Chondrocyte (in vitro differentiated cells): ENCODE results near the gene TECPR2. TPM values are rescaled to one million over a fixed set of nuclear protein-coding genes. Genes with fewer than 3 reads are reported as not detected.

Experiments
- DNase-seq: peaks from one replicate; pipeline ENCODE4 v3.0.0; 2021; ENCODE audit warnings: mixed read lengths, low spot score
- H3K27ac Mint-ChIP-seq: one replicate; pipeline ENCODE4 v1.8.0; 2021; ENCODE audit warnings: mild to moderate bottlenecking, moderate library complexity, mixed read lengths; ENCODE audit not compliant: unreplicated experiment
- H3K27me3 Mint-ChIP-seq: 2 replicates; pipeline ENCODE4 v1.8.0; 2021; ENCODE audit warnings: low read depth, mixed read lengths
- H3K36me3 Mint-ChIP-seq: 2 replicates; pipeline ENCODE4 v1.8.0; 2021; ENCODE audit warnings: low read depth, mixed read lengths
- H3K4me1 Mint-ChIP-seq: 2 replicates; pipeline ENCODE4 v1.8.0; 2021; ENCODE audit warnings: low read depth, mild to moderate bottlenecking, mixed read lengths
- H3K4me3 Mint-ChIP-seq: one replicate; pipeline ENCODE4 v1.8.0; 2021; ENCODE audit warnings: mild to moderate bottlenecking, moderate library complexity, mixed read lengths; ENCODE audit not compliant: unreplicated experiment
- H3K9me3 Mint-ChIP-seq: 2 replicates; pipeline ENCODE4 v1.8.0; 2021; ENCODE audit warnings: low read depth, mixed read lengths
- total RNA-seq: library from RNA; stranded (reverse); gene quantifications from 3 replicates; pipeline ENCODE4 v1.2.1, GENCODE V29; 2021
- TF ChIP-seq, protein P1 (sequence below): fragments of 200-600 bp; sonication (generic); IDR thresholded peaks from 2 replicates; pipeline ENCODE4 v1.5.0; 2021; ENCODE audit warnings: antibody characterized with exemption, mild to moderate bottlenecking, moderate library complexity

The TECPR2 gene
- total RNA-seq, 1 donor from 2014 or later = 32.2 TPM

DNA sequence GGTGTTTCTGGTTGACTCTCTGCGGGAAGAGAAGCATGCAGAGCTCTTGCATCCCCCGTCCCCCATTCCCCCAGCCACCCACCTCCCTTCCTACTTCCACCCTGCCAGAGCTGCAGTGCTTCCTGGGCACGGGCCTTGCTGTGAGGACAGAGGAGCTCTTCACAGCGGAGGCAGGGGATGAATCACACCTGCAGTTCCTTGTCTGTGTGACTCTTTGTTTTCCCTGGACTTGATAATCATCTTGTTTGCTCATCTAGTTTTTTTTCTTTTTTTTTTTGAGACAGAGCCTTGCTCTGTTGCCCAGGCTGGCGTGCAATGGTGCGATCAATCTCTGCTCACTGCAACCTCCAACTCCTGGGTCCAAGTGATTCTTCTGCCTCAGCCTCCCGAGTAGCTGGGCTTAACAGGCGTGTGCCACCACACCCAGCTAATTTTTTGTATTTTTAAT is 119.1 kb downstream of the TECPR2 start:
- Mint-ChIP-seq H3K9me3 (no peaks in the 10 kb centered on the region), H3K4me1 (peaks cover 16% of the 10 kb centered on the region), H3K27me3 (no peaks in the 10 kb centered on the region), H3K4me3 (no peak overlapping the region), H3K36me3 (peaks cover 13% of the 10 kb centered on the region), H3K27ac (no peak overlapping the region)
- DNase-seq = peak; percentile 40
- TF ChIP-seq, protein P1, sequence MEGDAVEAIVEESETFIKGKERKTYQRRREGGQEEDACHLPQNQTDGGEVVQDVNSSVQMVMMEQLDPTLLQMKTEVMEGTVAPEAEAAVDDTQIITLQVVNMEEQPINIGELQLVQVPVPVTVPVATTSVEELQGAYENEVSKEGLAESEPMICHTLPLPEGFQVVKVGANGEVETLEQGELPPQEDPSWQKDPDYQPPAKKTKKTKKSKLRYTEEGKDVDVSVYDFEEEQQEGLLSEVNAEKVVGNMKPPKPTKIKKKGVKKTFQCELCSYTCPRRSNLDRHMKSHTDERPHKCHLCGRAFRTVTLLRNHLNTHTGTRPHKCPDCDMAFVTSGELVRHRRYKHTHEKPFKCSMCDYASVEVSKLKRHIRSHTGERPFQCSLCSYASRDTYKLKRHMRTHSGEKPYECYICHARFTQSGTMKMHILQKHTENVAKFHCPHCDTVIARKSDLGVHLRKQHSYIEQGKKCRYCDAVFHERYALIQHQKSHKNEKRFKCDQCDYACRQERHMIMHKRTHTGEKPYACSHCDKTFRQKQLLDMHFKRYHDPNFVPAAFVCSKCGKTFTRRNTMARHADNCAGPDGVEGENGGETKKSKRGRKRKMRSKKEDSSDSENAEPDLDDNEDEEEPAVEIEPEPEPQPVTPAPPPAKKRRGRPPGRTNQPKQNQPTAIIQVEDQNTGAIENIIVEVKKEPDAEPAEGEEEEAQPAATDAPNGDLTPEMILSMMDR = no peak

DNA sequence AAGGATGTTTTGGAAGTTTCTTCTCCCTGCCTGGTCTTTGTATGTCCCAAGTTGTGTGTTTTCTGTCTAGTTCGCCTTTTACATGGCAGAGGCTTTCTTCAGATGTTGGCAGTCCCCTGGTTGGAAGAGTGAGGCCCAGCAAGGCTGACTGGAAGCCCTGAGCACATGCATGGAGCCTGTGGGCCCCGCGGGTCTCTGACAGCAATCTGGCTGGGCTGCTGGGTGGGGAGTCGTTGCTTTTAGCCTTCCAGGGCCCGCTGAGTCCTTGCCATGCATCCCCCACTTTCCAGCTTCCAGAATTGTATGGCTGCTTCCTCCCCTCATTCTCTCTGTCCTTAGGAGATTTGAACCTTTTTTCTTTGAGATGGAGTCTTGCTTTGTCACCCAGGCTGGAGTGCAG is 121.6 kb downstream of the TECPR2 start:
- DNase-seq = peak; percentile 67
- H3K27ac Mint-ChIP-seq = no peak overlapping the region
- peaks cover 13% of the 10 kb centered on the region for H3K36me3 Mint-ChIP-seq
- no peak overlapping the region for H3K4me3 Mint-ChIP-seq
- TF ChIP-seq, protein P1 = no peak
- peaks cover 23% of the 10 kb centered on the region for H3K4me1 Mint-ChIP-seq
- H3K9me3 Mint-ChIP-seq = no peaks in the 10 kb centered on the region
- no peaks in the 10 kb centered on the region for H3K27me3 Mint-ChIP-seq

DNA sequence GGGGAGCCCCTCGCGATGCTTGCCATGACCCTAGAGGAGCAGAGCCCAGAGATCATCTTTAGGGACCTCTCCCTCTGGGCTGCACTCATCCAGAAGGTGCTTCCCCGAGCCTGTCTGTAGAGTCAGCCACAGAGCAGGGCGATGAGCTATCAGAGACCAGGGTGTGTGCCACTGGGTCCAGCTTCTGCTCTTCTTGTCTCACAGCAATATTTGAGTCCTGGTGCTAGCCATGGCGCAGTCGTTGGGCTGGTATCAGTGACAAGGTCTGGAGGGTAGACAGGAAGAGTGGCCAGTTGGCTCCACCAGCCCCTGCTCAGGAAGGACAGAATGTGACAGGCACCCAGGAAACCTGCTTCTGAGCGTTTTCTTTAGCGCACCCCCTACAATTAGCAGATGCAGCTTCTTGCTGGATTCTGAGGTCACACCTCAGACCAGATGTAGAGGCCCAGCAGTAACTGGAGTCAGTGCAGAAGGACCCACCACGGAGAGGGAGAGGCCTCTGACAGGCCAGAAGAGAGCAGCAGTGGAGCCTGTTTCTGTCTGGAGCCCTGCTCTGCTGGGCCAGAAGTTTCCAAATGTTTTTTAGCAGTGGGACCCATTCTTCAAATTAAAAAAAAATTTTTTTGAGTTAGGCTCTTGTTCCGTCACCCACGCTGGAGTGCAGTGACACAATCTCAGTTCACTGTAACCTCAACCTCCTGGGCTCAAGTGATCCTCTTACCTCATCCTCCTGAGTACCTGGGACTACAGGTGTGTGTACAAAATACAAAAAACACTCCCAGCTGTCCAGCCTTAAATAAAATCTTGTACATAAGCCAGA is 123.2 kb downstream of the TECPR2 start:
- H3K27me3 Mint-ChIP-seq = no peaks in the 10 kb centered on the region
- TF ChIP-seq, protein P1 = no peak
- H3K36me3 Mint-ChIP-seq = peaks cover 9% of the 10 kb centered on the region
- H3K27ac Mint-ChIP-seq = no peak overlapping the region
- peak; percentile 52 for DNase-seq
- H3K4me3 Mint-ChIP-seq = no peak overlapping the region
- H3K4me1 Mint-ChIP-seq = peaks cover 23% of the 10 kb centered on the region
- no peaks in the 10 kb centered on the region for H3K9me3 Mint-ChIP-seq

DNA sequence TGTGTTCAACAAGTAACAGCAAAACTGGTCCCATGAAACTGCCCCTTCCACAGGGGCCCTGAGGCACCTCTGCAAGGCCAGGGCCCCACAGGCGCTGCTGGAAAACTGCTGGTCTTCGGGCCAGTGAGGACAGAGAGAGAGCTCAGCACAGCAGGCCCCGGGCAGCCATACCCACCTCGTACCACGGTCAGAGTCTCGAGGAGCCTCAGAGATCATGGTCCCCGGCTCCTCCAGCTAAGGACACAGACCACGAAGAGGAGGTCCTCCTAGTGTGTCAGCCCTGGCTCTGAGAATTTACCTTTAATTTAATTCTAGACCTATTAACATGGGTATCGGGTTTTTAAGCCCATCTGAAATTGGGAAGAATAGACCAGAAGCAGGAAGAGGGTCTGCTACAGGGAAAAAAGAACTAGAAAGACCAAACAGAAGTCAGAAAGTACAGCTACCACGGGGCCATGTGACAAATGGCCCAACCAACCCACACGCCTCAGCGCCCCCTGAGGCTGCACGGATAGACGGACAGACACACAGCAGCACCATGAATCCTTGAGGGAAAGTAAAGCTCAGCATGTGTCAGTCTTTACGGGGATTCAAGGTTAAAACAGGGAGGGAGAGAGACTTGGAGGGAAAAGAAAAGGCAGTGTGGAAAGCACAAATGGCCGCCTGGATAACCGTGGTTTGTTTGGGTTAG is 123.9 kb downstream of the TECPR2 start:
- H3K4me1 Mint-ChIP-seq = peaks cover 23% of the 10 kb centered on the region
- DNase-seq = peak; percentile 50
- H3K36me3 Mint-ChIP-seq = peaks cover 8% of the 10 kb centered on the region
- peak overlapping the region; percentile 76 for H3K27ac Mint-ChIP-seq
- TF ChIP-seq, protein P1 = no peak
- H3K9me3 Mint-ChIP-seq = no peaks in the 10 kb centered on the region
- H3K4me3 Mint-ChIP-seq = no peak overlapping the region
- H3K27me3 Mint-ChIP-seq = no peaks in the 10 kb centered on the region

DNA sequence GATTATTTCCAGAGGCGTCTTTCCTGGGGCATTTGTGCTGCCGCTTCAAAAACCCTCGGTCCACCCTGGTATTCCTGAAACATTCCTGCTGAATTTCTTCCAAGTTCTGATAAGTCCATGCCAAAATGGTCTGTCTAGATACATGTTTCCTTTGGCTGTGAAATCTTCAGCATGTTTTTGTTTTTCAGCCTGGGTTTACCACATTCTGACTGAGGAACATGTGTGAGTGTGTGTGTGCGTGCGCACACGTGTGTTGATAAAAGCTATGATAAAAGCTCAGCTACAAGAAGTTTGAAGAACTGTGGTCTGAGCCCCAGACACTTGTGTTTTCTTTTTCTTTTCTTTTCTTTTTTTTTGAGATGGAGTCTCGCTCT is 124.5 kb downstream of the TECPR2 start:
- H3K27me3 Mint-ChIP-seq = no peaks in the 10 kb centered on the region
- TF ChIP-seq, protein P1 = no peak
- H3K9me3 Mint-ChIP-seq = no peaks in the 10 kb centered on the region
- no peak overlapping the region for H3K4me3 Mint-ChIP-seq
- peak overlapping the region; percentile 76 for H3K27ac Mint-ChIP-seq
- no peak for DNase-seq
- peaks cover 21% of the 10 kb centered on the region for H3K4me1 Mint-ChIP-seq
- H3K36me3 Mint-ChIP-seq = peaks cover 7% of the 10 kb centered on the region
